AG09309 (cell line): ENCODE measurements around the gene BTNL9.
"Not testable (repeated sequence)": the region's sequence is repeated elsewhere in the genome, so short reads cannot be mapped to it uniquely, and the experiment has no call there.

ENCODE experiments used
- DNase-seq: peaks from one replicate; pipeline ENCODE4 v3.0.0-alpha.2; 2010; ENCODE audit warnings: low read depth
- H3K4me3 ChIP-seq: 2 replicates; pipeline ENCODE4 v1.5.1; 2011; ENCODE audit warnings: mild to moderate bottlenecking, low read depth, low read length, moderate library complexity; ENCODE audit not compliant: control insufficient read depth
- TF ChIP-seq, protein P1 (sequence below): IDR thresholded peaks from 2 replicates; pipeline ENCODE4 v1.5.1; 2011; ENCODE audit warnings: mild to moderate bottlenecking, low read depth, low read length, inconsistent platforms; ENCODE audit not compliant: insufficient read depth, control insufficient read depth; ENCODE audit errors: missing control alignments

BTNL9 gene

DNA sequence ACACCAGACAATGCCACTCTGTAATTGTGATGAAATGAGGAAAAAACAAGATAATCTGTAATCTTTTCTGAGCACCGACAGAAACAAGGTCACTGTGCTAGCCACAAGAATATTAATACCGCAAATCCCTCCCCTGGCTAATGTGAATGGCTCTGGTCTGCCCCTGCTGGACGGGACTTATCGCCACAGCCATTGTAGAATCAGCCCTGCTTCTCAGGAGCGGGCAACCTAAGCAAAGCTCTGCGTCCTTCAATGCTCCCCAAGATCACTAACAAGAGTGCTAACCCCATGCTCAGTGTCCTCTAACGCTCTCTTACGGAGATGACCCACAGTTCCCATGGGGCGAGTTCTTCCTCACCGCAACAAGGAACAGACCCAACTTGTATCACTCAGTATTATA lies 48.2 kb downstream of the BTNL9 start:
- TF ChIP-seq, protein P1, sequence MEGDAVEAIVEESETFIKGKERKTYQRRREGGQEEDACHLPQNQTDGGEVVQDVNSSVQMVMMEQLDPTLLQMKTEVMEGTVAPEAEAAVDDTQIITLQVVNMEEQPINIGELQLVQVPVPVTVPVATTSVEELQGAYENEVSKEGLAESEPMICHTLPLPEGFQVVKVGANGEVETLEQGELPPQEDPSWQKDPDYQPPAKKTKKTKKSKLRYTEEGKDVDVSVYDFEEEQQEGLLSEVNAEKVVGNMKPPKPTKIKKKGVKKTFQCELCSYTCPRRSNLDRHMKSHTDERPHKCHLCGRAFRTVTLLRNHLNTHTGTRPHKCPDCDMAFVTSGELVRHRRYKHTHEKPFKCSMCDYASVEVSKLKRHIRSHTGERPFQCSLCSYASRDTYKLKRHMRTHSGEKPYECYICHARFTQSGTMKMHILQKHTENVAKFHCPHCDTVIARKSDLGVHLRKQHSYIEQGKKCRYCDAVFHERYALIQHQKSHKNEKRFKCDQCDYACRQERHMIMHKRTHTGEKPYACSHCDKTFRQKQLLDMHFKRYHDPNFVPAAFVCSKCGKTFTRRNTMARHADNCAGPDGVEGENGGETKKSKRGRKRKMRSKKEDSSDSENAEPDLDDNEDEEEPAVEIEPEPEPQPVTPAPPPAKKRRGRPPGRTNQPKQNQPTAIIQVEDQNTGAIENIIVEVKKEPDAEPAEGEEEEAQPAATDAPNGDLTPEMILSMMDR, result peak; percentile 30
- no peak for DNase-seq
- H3K4me3 ChIP-seq, result no peak overlapping the region

DNA sequence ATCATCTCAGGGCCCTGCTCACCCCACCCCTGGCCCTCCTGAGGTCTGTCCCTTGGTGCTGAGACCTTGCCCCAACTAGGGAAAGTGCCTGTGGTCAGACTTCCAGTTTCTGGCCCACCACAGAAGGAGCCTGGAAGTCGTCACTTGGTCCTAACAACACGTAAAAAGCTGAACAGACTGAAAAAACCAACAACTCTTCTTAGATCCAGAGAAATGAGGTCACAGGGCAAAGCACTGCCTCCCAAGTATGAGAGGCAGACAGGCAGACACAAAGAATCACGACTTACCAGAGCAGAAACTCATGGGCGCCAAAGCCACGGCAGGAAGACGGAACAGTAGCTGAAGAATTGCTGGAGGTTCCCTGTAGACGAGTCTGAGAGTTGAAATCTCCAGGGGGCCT lies 52.4 kb downstream of the BTNL9 start:
- TF ChIP-seq, protein P1, result no peak
- DNase-seq, result no peak
- H3K4me3 ChIP-seq, result no peak overlapping the region

DNA sequence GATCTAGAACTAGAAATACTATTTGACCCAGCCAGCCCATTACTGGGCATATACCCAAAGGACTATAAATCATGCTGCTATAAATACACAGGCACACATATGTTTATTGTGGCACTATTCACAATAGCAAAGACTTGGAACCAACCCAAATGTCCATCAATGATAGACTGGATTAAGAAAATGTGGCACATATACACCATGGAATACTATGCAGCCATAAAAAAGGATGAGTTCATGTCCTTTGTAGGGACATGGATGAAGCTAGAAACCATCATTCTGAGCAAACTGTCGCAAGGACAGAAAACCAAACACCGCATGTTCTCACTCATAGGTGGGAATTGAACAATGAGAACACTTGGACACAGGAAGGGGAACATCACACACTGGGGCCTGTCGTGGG lies 55.1 kb downstream of the BTNL9 start:
- H3K4me3 ChIP-seq, DNase-seq: not testable (repeated sequence)

DNA sequence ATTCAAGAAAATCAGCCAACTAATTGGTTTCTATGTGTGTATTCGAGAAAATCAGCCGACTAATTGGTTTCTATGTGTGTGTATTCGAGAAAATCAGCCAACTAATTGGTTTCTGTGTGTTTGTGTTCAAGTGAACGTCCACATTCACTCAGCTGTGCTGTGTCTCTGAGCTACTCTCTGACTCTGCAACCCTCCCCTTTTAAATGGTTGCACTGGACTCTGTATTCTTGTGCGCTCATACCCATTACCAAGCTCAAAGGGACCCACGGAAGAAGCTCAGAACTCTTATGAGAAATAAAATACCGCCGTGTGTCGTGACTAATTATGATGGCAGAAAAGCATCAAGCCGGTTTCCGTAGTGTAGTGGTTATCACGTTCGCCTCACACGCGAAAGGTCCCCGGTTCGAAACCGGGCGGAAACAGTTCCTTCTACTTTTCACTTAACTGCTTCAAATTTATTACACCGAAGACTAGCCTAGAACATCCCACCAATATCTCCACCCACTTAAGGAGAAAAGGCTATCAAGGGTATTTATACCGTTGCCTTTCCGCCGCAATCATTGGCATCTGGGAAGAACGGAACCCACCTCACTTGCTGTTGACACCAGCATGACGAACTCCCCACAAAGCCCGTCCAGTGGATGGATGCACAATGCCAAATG lies 56.8 kb downstream of the BTNL9 start:
- not testable (repeated sequence) for H3K4me3 ChIP-seq, DNase-seq

GRCh38 chr5:181097383-181097753 lies 57.3 kb downstream of the BTNL9 start:
- not testable (repeated sequence) for DNase-seq

DNA sequence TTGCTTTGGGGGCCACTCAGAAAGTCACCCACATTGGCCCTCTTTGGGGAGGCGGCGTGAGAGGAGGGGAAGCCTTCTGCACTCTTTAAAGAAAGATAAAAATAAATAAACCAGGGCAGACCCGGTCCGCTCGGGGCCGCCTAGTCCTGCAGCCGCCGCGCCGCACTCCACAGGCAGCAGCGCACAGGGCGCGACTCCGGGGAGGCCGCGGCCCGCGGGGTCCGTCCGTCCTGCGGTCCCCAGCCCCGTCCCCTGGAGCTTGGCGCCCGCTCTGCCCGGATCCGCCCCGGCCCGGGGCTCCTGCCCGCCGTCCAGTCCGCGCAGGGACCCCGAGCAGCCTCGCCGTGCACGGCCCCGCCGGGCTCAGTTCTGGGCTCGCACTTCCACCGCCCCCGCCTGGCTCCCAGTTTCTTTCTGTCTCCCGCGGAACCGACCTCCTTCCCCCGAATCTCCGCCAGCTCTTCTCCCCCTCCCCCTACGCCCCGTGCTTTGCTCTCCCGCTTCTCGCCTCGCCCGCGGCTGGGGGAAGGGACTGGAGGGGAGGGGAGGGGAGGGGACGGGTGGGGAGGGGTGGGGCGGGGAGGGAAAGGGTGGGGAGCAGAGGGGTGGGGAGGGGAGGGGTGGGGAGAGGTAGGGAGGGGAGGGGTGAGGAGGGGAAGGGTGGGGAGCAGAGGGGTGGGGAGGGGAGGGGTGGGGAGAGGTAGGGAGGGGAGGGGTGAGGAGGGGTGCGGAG lies 57.9 kb downstream of the BTNL9 start:
- not testable (repeated sequence) for DNase-seq, H3K4me3 ChIP-seq

More at GRCh38 chr5:181097383-181097753, 57.3 kb downstream of the BTNL9 start:
- H3K4me3 ChIP-seq, result not testable (repeated sequence)

DNA sequence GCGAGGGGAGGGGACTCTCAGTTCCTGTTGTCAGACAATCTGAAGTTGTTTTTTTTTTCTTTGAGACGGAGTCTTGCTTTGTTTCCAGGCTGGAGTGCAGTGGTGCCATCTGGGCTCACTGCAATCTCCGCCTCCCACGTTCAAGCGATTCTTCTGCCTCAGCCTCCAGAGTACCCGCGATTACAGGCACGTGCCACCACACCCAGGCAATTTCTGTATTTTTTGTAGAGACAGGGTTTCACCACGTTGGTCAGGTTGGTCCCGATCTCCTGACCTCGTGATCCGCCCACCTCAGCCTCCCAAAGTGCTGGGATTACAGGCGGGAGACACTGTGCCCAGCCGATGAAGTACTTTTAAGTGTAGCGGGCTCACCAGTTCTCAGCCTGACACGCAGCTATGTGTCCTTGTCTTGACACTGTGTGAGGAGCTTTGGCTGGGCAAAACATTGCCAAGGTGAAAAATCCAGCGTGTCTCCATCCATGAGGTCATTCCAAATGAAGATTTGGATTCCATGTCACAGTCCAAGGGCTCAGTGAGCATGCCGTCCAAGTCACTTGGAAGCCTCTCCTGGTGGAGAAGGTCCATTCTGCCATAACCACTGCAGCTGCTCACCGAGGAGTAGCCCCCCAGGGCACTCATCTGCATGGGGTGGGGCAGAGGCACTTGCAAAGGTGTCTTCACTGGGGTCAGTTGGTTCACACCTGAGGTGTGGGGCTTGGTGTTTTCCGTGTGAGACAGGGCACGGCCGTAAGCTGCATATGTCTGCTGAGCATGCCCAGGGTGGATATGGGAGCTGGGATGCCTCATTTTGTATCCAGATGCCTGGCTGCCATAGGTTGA lies 58.9 kb downstream of the BTNL9 start:
- TF ChIP-seq, protein P1, result no peak
- no peak overlapping the region for H3K4me3 ChIP-seq
- DNase-seq, result no peak

DNA sequence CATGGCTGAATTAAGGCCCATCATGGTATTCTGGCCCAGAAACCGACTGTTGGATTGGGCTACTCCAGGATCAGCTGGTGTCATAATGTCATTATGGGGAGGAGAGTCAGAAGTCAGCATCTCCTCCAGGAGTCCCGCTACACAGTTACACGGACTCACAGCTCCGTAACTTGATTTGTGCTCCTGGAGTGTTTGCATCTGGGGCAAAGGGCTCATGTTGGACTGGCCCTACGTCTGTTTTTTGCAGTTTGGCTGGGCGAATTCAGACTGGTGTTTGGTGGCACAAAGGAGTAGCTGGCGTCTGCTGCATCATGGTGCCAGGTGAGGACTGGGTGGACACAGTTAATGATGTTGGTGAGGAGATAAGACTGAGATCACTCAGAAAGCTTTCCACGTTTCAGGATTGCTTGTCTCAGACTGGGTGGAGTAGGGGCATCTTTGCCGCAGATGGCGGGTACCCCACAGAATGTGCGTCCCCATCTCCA lies 59.6 kb downstream of the BTNL9 start:
- no peak overlapping the region for H3K4me3 ChIP-seq
- TF ChIP-seq, protein P1, result no peak
- no peak for DNase-seq
